ENCODE results near the gene MAP1A.

Gene MAP1A

GRCh38 chr15:43511012-43511885 lies 6.2 kb upstream of the MAP1A start:
- peak; percentile 33 for DNase-seq

- DNase-seq, result no peak
These were observed 3.9 kb upstream of the MAP1A start for GRCh38 chr15:43513550-43513949.

GRCh38 chr15:43514241-43515057 lies 3.0 kb upstream of the MAP1A start:
- peak; percentile 33 for DNase-seq

- DNase-seq, result no peak
These were observed 1.7 kb upstream of the MAP1A start for GRCh38 chr15:43515741-43516140.

DNA sequence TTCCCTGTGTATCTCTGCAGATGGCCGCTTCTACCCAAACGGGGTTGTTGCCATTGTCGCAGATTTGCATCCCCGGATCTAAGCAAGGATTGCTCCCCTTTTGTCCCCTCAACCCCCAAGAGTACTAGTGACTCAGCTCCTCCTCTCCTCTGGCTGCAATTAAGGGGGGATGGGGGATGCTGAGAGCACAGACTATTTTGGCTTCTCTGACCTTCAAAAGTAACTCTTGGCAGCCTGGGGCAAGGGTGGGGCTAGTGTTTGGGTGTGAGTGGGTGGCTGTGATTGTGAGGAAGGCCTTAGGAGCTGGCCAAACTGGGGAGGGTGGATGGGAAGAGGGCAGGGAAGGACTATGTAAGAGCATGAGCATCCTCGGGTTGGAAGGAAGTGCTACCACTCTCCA lies 1.2 kb upstream of the MAP1A start:
- DNase-seq, result no peak

- no peak for DNase-seq
These were observed 531 bp upstream of the MAP1A start for GRCh38 chr15:43516801-43517353.

DNA sequence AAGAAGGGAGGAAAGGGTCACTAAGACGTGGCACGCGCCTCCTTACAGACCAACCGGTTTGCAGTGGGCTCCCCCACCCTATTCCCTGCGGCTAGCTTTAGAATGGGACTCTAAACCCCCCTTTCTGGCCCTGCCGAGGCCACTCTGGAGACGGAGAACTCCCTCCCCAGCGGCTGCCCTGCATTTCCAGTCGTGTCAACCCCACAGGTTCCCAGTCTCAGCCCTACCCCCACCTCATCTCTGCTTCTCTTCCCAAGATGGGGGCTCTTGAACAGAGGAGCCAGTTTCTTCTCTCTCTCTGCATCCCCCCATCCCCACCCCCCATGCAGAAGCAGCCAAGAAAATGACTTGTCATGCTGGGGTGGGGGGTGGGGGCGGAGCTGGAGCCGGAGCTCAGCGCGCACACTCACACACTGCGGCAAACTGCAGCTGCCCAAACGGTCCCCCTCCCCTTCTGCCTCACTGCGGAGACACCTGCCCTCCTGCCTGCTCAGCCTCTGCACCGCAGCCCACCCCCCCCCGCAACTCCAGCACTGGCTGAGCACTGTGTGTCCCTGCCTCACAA lies 871 bp downstream of the MAP1A start:
- DNase-seq, result peak; percentile 72

DNA sequence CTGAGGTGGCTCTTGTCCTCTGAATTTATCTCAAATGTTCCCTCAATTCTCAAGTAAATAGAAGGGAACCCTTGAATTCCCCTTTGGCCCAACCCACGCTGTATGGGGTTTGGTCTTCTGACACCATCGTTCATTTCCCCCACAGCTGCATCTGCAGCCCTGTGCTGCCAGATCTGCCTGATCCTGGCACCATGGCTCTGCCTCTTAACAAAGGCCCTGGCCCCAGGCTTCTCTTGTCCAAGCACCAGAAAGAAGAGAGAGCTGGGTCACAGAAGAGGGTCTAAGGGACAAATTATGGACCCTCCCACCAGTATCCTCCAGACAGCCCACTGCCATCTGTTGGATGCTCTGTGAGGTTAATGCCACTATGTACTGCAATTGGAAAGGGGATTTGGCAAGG lies 1.8 kb downstream of the MAP1A start:
- no peak for DNase-seq

DNA sequence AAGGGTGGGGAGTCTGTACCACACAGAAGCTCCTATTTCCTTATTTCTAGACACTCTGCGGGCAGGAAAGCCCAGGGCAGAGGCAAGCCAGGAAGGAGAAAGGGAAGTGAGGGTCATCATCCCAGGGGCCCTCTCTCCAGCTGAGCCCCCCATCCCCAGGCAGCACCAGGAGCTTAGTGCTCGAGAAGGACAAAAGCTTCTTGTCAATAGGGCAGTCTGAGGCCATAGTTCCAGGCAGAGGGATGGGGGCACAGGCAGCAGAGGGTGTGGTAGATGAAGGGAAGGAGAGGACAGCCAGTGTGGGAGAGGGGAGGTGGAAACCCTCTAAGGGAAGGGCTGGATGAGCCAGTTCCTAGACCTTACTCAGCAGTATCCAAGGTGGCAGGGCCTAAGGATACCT lies 2.7 kb downstream of the MAP1A start:
- no peak for DNase-seq

GRCh38 chr15:43521419-43521818 lies 4.0 kb downstream of the MAP1A start:
- no peak for DNase-seq

GRCh38 chr15:43522247-43522646 lies 4.8 kb downstream of the MAP1A start:
- no peak for DNase-seq

GRCh38 chr15:43523646-43524045 lies 6.2 kb downstream of the MAP1A start:
- no peak for DNase-seq

DNA sequence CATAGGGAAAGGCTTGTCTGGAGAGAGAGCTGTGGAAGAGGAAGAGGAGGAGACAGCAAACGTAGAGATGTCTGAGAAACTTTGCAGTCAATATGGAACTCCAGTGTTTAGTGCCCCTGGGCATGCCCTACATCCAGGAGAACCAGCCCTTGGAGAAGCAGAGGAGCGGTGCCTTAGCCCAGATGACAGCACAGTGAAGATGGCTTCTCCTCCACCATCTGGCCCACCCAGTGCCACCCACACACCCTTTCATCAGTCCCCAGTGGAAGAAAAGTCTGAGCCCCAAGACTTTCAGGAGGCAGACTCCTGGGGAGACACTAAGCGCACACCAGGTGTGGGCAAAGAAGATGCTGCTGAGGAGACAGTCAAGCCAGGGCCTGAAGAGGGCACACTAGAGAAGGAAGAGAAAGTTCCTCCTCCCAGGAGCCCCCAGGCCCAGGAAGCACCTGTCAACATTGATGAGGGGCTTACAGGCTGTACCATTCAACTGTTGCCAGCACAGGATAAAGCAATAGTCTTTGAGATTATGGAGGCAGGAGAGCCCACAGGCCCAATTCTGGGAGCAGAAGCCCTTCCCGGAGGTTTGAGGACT lies 6.9 kb downstream of the MAP1A start:
- no peak for DNase-seq

DNA sequence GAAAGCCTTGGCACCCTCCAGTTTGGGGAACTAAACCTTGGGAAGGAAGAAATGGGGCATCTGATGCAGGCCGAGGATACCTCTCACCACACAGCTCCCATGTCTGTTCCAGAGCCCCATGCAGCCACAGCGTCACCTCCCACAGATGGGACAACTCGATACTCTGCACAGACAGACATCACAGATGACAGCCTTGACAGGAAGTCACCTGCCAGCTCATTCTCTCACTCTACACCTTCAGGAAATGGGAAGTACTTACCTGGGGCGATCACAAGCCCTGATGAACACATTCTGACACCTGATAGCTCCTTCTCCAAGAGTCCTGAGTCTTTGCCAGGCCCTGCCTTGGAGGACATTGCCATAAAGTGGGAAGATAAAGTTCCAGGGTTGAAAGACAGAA lies 7.7 kb downstream of the MAP1A start:
- DNase-seq, result no peak

DNA sequence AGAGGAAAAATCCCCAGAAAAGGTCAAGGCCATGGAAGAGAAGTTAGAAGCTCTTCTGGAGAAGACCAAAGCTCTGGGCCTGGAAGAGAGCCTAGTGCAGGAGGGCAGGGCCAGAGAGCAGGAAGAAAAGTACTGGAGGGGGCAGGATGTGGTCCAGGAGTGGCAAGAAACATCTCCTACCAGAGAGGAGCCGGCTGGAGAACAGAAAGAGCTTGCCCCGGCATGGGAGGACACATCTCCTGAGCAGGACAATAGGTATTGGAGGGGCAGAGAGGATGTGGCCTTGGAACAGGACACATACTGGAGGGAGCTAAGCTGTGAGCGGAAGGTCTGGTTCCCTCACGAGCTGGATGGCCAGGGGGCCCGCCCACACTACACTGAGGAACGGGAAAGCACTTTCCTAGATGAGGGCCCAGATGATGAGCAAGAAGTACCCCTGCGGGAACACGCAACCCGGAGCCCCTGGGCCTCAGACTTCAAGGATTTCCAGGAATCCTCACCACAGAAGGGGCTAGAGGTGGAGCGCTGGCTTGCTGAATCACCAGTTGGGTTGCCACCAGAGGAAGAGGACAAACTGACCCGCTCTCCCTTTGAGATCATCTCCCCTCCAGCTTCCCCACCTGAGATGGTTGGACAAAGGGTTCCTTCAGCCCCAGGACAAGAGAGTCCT lies 9.0 kb downstream of the MAP1A start:
- no peak for DNase-seq

GRCh38 chr15:43527016-43527801 lies 9.8 kb downstream of the MAP1A start:
- DNase-seq, result no peak

- no peak for DNase-seq
These were observed 10.6 kb downstream of the MAP1A start for GRCh38 chr15:43527802-43528541.

DNA sequence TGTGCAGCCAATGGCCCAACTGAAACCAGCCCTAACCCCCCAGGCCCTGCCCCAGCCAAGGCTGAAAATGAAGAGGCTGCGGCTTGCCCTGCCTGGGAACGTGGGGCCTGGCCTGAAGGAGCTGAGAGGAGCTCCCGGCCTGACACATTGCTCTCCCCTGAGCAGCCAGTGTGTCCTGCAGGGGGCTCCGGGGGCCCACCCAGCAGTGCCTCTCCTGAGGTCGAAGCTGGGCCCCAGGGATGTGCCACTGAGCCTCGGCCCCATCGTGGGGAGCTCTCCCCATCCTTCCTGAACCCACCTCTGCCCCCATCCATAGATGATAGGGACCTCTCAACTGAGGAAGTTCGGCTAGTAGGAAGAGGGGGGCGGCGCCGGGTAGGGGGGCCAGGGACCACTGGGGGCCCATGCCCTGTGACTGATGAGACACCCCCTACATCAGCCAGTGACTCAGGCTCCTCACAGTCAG lies 11.2 kb downstream of the MAP1A start:
- no peak for DNase-seq

GRCh38 chr15:43529141-43529540 lies 11.7 kb downstream of the MAP1A start:
- DNase-seq, result no peak

GRCh38 chr15:43529587-43530345 lies 12.4 kb downstream of the MAP1A start:
- DNase-seq, result no peak
